Measurements from ENCODE around the gene CATSPERD. TPM values are rescaled to one million over a fixed set of nuclear protein-coding genes. Genes with fewer than 3 reads are reported as not detected.
"Not testable (repeated sequence)": the region's sequence is repeated elsewhere in the genome, so short reads cannot be mapped to it uniquely, and the experiment has no call there.

CATSPERD gene
- total RNA-seq, 1 experiment from 2014 or later = not detected

DNA sequence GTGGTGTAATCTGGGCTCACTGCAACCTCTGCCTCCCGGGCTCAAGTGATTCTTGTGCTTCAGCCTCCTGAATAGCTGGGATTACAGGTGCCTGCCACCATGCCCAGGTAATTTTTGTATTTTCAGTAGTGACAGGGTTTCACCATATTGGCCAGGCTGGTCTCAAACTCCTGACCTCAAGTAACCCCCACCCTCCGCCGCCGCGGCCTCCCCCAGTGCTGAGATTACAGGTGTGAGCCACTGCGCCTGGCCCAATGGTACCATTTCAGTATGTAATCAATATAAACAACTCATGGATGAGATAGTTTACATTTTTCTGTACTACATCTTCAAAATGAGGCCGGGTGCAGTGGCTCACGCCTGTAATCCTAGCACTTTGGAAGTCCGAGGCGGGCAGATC, 24.6 kb downstream of the CATSPERD start:
- H3K36me3 ChIP-seq, H3K9me3 ChIP-seq, H3K27me3 ChIP-seq, DNase-seq, H3K4me3 ChIP-seq: not testable (repeated sequence)

DNA sequence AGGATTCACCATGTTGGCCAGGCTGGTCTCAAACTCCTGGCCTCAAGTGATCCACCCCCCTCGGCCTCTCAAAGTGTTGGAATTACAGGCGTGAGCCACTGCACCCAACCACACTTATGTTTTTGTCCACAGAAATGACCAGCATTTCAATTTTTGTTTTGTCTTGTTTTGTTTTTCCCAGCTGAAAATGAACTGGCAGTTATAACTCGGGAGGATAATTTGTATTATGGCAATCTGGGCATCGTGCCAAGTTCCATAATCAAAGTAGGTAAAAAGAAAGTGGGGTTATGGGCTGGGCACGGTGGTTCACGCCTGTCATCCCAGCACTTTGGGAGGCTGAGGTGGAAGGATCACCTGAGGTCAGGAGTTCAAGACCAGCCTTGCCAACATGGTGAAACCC, 28.5 kb downstream of the CATSPERD start:
- not testable (repeated sequence) for DNase-seq, H3K4me3 ChIP-seq

DNA sequence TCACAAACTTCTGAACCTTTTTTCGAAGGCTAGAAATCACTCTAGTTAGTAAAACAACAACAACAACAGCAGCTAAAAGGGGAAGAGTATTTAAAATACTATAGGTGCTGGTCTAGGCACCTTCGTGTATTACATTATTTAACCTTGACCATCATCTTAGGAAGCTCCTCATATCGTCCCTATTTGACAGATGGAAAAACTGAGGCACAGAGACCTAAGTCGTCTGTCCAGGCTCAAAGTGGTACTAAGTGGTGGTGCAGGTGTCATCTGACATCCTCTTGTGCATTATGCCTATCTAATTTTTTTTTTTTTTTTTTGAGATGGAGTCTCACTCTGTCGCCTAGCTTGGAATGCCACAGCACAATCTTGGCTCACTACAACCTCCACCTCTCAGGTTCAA, 29.1 kb downstream of the CATSPERD start:
- Histone ChIP-seq H3K9me3 (no peaks in the 10 kb centered on the region), H3K36me3 (no peaks in the 10 kb centered on the region), H3K4me3 (no peak overlapping the region), H3K27me3 (no peaks in the 10 kb centered on the region)
- no peak for DNase-seq

More for the DNA sequence above, 28.5 kb downstream of the CATSPERD start:
- not testable (repeated sequence) for H3K9me3 ChIP-seq, H3K36me3 ChIP-seq, H3K27me3 ChIP-seq

DNA sequence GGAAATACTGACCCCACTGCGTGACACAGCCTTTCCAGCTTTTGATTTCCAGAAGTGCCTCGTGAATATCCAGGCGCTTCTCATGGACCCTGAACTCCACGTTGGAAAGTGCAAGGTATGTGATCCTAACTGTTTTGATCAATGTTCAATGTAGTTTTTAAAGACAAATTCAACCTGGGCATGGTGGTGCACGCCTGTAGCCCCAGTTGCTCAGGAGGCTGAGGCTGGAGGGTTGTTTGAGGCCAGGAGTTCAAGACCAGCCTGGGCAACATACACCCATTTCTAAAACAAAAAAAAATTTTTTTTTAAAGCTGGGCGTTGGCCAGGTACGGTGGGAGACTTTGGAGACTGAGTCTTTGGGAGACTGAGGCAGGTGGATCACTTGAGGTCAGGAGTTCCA, 31.3 kb downstream of the CATSPERD start:
- no peak overlapping the region for H3K4me3 ChIP-seq

DNA sequence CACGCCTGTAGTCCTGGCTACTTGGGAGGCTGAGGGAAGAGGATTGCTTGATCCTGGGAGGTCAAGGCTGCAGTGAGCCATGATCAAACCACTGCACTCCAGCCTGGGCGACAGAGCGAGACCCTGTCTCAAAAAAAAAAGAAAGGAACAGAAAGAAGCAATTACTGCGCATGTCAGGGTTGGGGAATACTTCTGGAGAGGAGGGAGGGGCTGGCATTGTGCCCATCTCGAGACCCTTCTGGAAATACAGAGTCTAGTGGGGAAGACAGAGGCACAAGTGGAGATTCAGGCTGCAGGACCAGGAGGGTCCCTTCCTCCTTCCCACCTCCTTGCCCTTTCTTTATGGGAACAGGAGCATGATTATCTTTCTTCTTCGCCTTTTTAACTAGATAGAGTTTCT, 33.3 kb downstream of the CATSPERD start:
- Histone ChIP-seq H3K36me3 (no peaks in the 10 kb centered on the region), H3K4me3 (no peak overlapping the region), H3K9me3 (no peaks in the 10 kb centered on the region), H3K27me3 (no peaks in the 10 kb centered on the region)
- no peak for DNase-seq

More for the DNA sequence above, 31.3 kb downstream of the CATSPERD start:
- Histone ChIP-seq H3K27me3 (no peaks in the 10 kb centered on the region), H3K36me3 (no peaks in the 10 kb centered on the region), H3K9me3 (no peaks in the 10 kb centered on the region)
- no peak for DNase-seq

DNA sequence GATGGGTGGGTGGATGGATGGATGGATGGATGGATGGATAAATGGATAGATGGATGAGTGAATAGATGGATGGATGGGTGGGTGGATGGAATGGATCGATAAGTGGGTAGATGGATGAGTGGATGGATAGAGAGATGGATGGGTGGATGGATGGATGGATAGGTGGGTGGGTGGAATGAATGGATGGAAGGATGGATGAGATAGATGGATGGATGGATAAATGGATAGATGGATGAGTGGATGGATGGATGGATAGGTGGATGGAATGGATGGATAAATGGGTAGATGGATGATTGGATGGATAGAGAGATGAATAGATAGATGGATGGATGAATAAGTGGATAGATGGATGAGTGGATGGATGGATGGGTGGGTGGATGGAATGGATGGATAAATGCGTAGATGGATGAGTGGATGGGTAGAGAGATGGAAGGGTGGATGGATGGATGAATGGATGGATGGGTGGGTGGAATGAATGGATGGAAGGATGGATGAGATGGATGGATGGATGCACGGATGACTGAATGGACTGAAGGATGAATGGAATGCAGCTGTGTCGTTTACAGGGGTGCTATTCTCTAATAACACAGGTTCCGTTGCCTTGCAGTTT, 42.3 kb downstream of the CATSPERD start:
- H3K4me3 ChIP-seq = no peak overlapping the region
- H3K36me3 ChIP-seq = no peaks in the 10 kb centered on the region
- H3K27me3 ChIP-seq = no peaks in the 10 kb centered on the region
- H3K9me3 ChIP-seq = no peaks in the 10 kb centered on the region
- no peak for DNase-seq

DNA sequence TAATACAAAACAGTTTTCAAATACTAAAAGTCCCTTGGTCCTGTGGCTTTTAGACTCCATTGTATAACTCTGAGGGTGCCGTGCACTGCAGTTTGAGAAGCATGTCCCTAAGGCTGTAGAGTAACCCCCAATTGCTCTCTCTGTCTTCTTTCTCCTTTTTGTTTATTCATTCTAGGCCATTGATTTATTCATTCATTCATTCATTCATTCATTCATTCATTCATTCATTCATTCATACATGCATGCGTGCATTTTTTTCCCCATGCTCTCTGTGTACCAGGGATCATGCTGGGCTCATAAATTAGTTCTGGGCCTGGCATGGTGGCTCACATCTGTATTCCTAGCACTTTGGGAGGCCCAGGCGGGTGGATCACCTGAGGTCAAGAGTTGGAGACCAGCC, 44.8 kb downstream of the CATSPERD start:
- Histone ChIP-seq H3K9me3 (no peaks in the 10 kb centered on the region), H3K36me3 (no peaks in the 10 kb centered on the region), H3K4me3 (no peak overlapping the region), H3K27me3 (no peaks in the 10 kb centered on the region)
- DNase-seq = no peak

DNA sequence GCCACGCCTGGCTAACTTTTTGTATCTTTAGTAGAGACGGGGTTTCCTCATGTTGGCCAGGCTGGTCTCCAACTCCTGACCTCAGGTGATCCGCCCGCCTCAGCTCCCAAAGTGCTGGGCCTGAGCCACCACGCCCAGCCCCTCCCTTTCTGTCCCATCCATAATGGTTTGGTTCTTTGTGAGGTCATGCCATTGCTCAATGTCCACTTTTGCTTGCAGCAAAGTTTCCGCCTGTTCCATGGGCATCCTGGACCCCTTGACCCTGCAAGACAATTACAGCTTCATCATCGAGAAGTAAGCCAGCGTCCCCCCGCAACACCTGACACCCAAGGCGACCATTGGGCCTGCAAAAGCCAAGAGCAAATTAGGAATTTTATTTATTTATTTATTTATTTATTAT, 47.5 kb downstream of the CATSPERD start:
- Histone ChIP-seq H3K27me3 (no peaks in the 10 kb centered on the region), H3K4me3 (no peak overlapping the region), H3K36me3 (no peaks in the 10 kb centered on the region), H3K9me3 (no peaks in the 10 kb centered on the region)
- DNase-seq = no peak

DNA sequence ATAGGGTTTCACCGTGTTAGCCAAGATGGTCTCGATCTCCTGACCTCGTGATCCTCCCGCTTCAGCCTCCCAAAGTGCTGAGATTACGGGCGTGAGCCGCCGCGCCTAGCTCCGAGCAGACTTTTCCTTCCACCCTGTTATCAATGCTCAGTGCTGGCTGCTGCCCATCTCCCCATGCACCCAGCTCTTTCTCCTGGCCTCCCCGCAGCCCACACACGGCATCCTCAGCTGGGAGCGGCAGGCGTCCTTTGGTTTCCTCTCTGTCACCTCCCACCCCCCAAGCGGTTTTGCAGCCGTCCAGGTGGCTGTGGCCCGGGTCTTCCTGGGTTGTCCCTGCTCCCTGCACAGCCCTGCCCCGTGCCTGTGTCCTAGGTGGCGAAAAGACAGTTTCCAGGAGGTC, 52.0 kb downstream of the CATSPERD start:
- no peak for DNase-seq

DNA sequence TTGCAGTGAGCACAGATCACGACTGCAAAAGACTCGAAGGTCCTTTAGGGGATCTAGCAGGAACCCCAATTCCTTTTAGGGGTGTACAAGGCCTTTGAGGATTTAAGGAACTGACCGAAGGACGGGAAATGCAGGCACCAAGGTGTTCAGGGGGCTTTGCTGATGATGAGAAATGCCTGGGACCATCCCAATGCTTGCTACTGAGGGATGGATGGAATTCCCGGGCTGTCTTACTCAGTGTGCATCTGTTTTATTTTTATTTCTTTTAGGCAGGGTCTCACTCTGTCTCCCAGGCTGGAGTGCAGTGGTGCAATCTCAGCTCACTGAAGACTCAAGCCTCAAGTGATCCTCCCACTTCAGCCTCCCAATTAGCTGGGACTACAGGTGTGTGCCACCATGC, 52.8 kb downstream of the CATSPERD start:
- no peak for DNase-seq
- H3K36me3 ChIP-seq = no peaks in the 10 kb centered on the region
- no peak overlapping the region for H3K4me3 ChIP-seq
- no peaks in the 10 kb centered on the region for H3K27me3 ChIP-seq
- no peaks in the 10 kb centered on the region for H3K9me3 ChIP-seq

More for the DNA sequence above, 52.0 kb downstream of the CATSPERD start:
- Histone ChIP-seq H3K9me3 (no peaks in the 10 kb centered on the region), H3K4me3 (no peak overlapping the region), H3K36me3 (no peaks in the 10 kb centered on the region), H3K27me3 (no peaks in the 10 kb centered on the region)

DNA sequence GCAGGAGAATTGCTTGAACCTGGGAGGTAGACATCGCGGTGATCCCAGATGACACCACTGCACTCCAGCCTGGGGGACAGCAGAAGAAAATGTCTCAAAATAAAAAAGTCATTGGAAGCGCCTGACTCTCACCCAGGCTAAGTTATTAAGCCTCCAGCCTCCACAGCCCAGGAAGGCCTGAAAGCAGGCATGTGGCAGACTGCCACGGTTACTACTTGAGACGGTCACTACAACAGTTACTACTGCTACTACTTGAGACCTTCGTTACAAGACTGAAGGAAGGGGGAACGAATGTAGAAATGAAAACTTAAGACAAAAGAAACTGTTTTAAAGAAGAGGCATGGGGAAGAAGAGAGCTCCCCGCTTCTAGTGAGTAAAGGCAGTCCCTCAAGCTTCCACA, 54.5 kb downstream of the CATSPERD start:
- Histone ChIP-seq H3K36me3 (no peaks in the 10 kb centered on the region), H3K9me3 (no peaks in the 10 kb centered on the region), H3K27me3 (no peaks in the 10 kb centered on the region), H3K4me3 (no peak overlapping the region)
- no peak for DNase-seq

DNA sequence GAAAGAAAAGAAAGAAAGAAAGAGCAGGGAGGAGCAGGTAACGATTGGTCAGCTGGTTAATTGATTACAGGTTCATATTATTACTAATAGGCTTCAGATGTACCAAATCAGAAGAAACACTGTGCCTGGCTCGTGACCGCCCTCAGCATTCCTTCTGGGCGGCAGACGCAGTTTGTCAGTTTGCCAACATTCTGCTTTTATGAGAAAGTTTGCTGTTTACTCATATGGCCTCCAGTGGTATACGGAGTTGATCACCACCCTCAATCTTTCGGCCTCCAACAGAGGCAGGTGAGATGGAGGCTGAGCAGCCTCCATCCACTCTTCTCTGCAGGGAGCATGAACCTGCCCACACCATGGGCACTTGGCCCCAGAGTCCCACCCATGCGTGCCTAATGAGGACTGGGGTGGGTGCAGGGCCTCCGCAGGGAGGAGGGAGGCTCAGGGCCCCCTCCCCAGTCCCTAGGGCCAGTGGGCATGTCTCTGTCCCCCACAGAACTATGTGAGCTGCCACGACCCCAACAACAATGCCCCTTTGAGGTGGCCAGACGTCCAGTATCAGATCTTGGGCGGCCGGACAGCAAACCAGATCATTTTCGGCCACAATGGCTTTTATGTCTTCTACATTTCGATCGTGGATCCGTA, 55.4 kb downstream of the CATSPERD start:
- Histone ChIP-seq H3K36me3 (no peaks in the 10 kb centered on the region), H3K27me3 (no peaks in the 10 kb centered on the region), H3K9me3 (no peaks in the 10 kb centered on the region), H3K4me3 (no peak overlapping the region)
- DNase-seq = peak; percentile 11

DNA sequence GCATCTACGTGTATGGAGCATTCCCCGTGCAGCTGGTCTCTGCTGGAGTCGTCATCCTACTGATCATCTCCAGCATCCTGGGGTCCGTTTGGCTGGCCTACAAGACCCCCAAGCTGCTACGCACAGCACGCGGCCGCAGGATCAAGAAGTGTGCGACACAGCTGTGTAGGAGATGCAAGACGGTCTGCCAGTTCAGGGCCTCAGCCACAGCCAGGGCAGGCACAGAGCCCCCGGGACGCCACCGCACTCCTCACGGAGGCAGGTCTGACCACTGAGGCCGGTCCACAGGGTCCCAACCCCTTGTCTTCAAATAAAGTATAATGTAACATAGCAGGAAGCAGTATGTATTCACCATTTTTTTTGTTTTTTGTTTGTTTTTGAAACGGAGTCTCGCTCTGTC, 58.0 kb downstream of the CATSPERD start:
- H3K27me3 ChIP-seq = no peaks in the 10 kb centered on the region
- DNase-seq = no peak
- no peak overlapping the region for H3K4me3 ChIP-seq

DNA sequence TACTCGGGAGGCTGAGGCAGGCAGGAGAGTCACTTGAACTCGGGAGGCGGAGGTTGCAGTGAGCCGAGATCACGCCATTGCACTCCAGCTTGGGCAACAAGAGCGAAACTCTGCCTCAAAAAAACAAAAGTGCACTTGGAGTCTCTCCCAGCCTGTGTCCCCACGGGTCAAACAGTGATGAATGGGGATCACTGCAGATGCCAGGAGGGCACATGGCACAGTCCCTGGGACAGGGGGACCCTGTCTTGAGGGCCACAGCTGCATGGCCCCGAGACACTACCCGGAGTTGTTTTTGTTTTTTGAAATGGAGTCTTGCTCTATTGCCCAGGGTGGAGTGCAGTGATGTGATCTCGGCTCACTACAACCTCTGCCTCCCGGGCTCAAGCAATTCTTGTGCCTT, 60.5 kb downstream of the CATSPERD start:
- H3K27me3 ChIP-seq, H3K9me3 ChIP-seq, DNase-seq, H3K4me3 ChIP-seq, H3K36me3 ChIP-seq: not testable (repeated sequence)

More for the DNA sequence above, 58.0 kb downstream of the CATSPERD start:
- no peaks in the 10 kb centered on the region for H3K36me3 ChIP-seq
- H3K9me3 ChIP-seq = no peaks in the 10 kb centered on the region

DNA sequence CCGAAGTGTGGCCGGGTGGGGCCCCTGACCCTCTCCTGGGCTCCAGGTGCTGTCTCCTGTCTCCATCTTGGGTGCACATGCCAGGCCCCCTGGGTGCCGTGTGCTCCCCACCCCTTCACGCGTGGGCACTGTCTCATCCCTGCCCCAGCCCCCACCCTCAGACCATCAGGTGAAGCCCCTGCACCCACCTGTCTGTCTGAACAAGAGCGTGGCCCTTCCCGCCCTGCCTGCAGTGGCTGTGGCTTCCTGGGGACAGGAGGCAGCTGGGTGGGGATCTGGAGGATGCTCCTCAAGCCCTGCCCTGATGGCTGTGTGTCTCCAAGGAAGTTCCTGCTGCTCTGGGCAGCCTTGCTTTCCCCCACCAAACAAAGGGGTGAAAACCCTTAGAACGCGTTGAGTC, 61.9 kb downstream of the CATSPERD start:
- no peak for DNase-seq
- H3K4me3 ChIP-seq = no peak overlapping the region
- H3K27me3 ChIP-seq = no peaks in the 10 kb centered on the region
- H3K36me3 ChIP-seq = peaks cover 5% of the 10 kb centered on the region
- no peaks in the 10 kb centered on the region for H3K9me3 ChIP-seq

DNA sequence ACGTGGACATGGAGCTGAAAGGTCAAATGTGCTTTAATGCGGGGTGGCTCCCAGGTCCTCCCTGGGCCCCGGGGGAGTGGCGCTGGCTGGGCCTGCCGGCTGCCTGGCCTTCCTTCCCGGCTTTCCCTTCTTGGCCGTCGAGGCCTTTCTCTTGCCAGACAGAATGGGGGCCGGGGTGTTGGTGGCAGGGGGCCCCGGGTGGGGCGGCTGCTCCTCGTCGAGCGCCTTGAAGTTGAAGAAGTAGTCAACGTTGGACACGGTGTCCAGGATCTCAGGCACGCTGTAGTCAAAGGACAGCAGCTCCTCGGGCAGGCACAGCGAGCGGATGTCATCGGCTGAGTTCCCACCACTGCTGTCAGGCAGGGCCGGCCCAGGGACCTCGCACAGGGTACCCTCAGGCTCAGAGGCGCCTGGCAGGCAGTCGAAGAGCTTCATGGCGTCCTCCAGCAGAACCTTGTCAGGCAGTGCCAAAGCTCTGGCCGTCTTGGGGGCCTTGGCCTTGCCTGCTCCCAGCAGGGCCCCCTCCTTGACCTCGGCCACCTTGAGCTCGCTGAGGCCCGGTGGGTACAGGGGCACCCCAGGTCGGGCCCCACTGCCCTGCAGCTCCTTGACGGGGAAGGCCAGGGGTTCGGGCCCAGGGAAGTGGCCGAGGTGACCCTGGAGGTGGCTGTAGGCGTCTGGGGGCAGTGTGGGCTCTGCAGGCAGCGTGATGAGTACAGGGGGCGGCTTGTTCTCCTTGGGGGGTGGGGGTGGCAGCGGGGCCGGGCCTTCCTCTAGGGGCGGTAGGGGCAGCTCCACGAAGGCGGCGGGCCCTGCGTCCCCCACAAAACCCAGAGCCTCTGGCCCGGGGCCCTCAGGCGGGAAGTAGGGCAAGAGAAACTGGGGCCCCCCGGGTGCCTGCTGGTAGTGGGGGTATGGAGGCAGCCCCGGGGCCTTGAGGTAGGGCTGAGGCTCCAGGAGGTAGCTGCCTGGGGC, 62.8 kb downstream of the CATSPERD start:
- DNase-seq = no peak
- Histone ChIP-seq H3K27me3 (no peaks in the 10 kb centered on the region), H3K4me3 (no peak overlapping the region), H3K36me3 (peaks cover 12% of the 10 kb centered on the region), H3K9me3 (no peaks in the 10 kb centered on the region)

DNA sequence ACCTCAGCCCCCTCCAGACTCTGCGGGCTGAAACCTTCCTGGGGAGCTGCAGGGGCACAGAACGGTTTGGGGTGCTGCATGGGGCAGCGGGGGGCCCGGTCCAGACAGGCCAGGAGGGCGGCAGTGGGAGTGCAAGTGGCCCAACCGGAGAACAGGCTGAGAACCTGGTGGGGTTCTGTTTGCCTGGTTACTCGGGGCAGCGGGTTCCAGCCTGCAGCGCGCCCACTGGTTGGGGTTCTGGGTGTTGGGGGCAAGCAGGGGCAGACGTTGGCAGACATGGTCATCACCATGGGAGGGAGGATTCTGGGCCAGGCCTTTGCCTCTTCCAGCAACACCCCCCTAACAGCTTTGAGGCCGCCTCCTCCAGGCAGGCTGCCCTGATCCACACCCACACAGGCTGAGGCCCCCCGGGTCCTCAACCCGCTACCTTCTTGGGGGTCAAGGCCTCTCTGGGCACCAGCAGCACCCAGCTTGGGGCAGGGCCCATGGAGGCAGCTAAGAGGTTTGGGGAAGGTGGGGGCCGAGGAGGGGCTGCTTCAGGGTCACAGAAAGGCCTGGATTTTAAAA, 64.2 kb downstream of the CATSPERD start, which contains the start of gene PRR22:
Gene PRR22, minus strand, starts transcription at position 166 of the 567 bp plus-strand sequence. Its CDS starts 86 bp downstream, at position 80.
- DNase-seq = no peak
- peaks cover 22% of the 10 kb centered on the region for H3K36me3 ChIP-seq
- H3K9me3 ChIP-seq = no peaks in the 10 kb centered on the region
- no peaks in the 10 kb centered on the region for H3K27me3 ChIP-seq
- H3K4me3 ChIP-seq = no peak within 1 kb of the TSS
